GM18499 (cell line): ENCODE results near the gene C2orf74.
"Not testable (repeated sequence)": the region's sequence is repeated elsewhere in the genome, so short reads cannot be mapped to it uniquely, and the experiment has no call there.

ENCODE experiments used
- ATAC-seq: cut with Tn5 transposase; IDR thresholded peaks from one replicate; pipeline ENCODE4 v1.9.1; 2021; ENCODE audit warnings: moderate number of reproducible peaks; ENCODE audit not compliant: insufficient read depth, unreplicated experiment

Gene C2orf74

GRCh38 chr2:61172671-61173070 lies 10.7 kb downstream of the C2orf74 start:
- ATAC-seq, result no peak

DNA sequence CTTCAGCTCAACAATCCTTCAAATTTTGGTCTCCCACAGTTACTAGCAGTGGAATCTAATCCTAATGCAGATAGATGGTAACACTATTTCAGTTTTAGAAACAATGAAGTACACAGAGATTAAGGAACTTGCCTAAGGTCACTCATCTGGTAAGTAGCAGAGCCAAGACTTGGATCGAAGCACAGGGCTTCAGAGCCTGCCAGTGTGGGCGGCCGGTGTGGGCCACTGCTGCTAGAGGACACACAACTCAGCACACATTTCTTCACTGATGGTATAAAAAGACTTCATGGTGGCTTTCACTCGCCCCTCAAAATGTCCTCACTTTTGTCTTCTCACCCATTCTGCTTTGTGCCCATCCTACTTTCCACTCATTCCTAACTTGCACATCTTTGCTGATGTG lies 11.1 kb downstream of the C2orf74 start:
- no peak for ATAC-seq

DNA sequence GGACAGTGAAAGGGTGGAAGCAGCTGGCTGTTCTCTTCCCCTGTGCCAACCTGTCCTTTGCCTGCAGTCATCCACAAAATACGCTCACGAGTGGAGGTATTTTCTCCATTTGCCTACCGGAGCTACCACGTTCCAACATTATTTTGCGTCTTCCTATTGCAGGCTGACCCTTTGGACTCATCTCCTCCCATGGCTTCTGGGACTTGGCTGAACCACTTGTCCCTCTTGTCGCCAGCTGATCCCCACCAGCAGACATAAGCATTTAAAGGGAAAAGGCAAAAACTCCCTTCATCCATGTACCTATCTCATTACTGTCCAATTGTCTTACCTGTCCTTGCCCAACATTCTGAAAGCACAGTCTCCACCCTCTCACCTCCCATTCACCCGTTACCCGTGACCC lies 13.0 kb downstream of the C2orf74 start:
- no peak for ATAC-seq

DNA sequence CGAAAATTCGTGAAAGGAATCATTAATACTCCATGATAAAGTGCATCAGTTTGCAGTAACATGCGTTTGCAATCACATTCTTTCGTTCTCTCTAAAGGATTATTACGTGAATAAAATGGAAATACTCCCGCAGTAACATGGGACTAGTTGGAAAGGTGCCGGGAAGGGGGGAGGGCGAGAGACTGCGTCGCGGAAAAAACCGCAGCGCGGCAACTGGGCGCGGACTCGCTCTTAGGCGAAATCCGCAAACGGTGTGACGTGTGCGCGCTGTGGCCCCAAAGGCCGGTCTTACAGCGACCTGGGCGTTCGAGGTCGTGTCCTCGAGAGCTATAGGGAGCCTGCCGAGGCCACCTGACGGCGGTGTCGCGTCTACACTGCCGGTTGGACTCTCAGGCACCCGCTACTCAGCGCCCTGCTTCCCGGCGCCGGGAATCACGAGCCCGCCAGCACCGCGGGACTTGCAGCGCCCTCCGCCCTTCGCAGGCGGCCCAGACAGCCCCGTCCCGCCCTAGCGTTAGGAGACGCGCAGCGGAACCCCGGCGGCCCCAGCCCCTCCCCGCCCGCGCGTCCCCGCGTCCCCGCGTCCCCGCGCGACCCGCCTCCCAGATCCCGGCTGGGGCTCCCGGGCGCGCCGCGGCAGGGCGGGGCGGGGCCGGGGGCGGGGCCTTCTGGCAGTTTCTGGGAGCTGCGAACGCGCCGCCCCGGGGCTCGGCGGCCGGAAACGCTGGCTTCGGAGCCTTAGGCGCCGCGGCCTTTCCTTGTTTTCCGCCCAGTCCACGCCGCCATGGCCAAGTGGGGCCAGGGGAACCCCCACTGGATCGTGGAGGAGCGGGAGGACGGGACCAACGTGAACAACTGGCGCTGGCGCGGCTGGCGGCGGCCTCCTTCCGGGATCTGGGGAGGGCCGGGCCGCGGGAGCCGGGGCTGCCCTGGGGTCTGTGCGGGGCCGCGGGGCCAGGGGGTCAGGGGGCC lies 15.1 kb downstream of the C2orf74 start:
- peak; percentile 42 for ATAC-seq

DNA sequence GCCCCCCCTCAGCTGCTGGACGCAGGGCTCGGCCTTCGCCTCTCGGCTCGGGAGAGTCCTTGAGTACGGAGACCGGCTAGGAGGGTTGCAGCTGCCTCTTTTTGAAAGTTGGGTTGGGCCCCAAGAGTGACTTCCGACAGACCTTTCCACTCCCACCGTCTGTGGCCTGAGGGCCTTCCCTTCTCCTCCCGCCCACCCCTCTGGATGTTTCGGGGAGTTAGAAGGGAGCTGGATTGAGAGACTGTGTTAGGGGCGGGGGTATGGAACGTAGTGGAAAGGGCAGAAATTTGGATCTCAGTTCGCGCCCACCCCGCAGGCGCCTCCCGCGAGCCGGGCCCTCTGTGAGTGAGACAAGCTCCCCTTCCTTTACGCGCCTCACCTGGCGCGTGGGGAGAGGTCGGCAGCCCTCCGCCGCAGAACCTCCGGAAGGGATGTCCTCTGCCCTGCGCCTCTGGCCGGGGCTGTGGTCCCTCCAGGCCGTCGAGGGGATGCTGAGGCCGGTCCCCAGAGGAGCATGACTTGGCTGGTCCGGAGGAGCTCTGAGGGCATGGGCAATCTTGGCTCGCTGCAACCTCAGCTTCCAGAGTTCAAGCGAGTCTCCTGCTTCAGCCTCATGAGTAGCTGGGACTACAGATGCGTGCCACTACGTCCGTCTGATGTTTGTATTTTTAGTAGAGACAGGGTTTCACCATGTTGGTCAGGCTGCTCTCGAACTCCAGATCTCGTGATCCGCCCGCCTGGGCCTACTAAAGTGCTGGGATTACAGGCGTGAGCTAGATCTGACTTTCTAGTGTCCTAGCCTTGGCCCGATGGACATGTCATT lies 15.9 kb downstream of the C2orf74 start:
- peak; percentile 7 for ATAC-seq

- no peak for ATAC-seq
Measured at GRCh38 chr2:61178603-61179545, 16.9 kb downstream of the C2orf74 start.

DNA sequence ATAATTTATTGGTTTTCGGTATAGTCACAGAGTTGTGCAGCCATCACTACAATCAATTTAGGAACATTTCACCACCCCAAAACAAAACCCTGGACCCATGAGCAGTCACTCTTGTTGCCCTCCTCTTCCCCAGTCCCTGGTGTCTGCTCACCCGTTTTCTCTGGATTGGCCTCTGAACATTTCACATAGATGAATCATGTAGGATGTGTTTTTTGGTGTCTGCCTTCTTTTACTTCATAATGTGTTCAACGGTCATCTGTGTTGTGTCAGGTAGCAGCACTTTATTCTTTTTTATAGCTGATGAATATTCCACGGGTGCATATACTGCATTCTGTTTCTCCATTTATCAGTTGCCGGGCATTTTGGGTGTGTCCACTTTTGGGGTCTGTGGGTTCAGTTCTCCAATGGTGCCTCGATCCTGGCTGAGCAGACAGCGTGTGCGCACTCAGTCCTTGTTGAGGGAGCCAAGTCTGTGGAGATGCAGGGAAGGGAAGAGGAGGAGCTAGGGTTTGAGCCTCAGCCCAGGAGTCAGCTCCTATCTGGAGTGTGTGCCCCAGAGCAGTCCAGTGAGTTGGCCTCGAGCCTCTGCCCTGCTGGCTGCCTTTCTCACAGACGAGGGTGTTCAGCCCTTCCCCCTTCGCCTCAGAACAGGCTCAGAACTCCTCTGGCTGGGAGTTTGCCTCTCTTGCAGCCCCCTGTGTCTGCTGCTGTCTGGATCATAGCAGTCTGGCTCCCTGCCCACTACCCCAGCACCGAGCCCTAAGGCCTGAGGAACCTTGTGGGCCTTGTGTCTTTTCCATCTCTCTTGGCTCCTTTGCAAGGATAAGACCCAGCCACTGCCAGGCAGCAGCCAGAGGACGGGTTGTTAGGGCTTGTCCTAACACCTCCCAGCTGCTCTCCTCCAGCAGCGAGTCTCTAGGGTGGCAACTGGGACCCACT lies 18.0 kb downstream of the C2orf74 start:
- ATAC-seq, result no peak

DNA sequence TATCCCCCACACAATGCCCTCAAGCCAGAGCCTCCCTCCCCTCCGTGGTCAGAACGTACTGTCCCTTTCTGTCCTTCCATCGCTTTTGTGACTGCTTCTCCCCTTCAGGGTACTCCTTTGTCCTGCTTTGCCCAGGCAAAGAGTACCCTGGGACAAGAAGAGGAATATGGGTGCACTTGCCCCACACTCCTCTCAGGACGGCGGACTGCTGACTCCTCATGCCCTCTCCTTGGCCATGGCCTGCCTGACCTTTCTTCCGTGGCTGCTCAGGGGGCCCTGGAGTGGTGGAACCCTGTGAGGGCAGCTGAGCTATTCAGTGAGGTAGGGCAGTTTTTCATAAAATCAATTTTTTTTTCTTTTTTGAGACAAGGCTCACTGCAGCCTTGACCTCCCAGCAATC lies 18.7 kb downstream of the C2orf74 start:
- no peak for ATAC-seq

GRCh38 chr2:61181382-61182058 lies 19.5 kb downstream of the C2orf74 start:
- ATAC-seq, result no peak

DNA sequence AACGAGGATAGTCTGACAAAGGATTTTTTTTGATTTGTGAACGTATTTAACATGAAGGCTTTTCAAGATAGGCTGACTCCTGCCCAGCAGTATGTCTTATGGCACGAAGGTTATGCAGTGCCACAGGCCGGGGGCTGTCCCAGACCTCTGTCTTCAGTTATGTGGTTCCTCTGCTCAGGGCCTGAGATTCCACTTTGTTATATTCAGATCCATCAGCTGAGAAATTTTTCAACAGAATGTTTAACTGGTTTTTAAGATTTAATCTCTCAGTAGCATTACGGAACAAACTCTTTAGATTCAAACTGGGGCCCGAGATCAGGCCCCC lies 20.0 kb downstream of the C2orf74 start:
- ATAC-seq, result no peak

- ATAC-seq, result no peak
Measured at GRCh38 chr2:61183795-61184194, 21.8 kb downstream of the C2orf74 start.

DNA sequence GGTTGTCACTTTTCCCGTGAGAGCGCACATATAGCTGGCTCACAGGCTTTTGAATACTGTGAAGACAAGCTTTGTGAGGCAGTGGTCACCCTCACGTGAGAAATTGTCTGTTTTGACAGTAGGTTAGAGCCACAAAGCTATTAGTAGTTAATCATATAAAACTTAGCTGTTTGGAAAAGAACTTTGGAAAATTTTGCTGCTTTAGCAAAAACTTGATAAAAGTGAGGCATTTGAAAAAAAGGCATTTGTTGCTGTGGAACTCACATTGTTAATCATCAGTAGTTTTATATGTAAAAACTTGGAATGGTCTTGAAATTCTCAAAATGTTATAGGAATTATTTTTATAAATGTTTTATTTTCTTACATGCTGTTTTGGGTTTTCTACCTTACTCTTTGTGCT lies 22.3 kb downstream of the C2orf74 start:
- ATAC-seq, result no peak

GRCh38 chr2:61185231-61185728 lies 23.3 kb downstream of the C2orf74 start:
- no peak for ATAC-seq

- no peak for ATAC-seq
Measured at GRCh38 chr2:61187085-61187484, 25.1 kb downstream of the C2orf74 start.

DNA sequence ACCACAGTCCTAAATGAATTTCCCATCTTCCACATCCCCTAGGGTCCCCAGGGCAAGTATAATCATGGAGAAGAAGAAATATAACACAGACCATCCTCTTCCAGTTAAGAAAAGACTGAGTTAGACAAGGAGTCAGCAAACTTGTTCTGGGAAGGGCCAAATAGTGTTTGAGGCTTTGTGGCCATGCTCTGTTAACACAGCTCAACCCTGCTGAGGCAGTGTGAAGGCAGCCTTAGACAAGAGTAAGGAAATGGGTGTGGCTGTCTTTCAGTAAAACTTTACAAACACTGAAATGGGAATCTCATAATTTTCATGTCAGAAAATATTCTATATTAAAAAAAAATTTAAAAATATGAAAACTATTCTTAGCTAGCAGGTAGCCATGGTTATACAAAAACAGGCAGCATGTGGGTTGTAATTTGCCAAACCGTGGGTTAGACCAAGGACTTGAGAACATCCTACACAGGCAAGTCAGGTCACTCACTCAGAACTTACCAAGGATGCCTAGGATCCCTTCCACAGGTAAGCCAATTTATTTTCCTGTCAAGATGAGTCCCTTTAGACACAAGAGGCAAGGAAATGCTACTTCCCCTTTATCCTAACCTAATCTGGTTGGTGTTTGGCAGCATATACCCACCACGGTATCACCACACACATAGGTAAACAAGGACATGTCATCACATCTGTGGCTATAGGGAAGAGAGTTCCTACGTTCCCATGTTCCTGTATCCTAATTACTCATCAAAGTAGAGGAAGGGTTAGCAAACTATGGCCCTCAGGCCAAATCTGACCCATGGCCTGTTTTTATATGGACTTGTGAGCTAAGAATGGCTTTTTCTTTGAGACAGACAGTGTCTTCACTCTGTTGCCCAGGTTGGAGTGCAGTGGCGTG lies 31.9 kb downstream of the C2orf74 start:
- no peak for ATAC-seq

DNA sequence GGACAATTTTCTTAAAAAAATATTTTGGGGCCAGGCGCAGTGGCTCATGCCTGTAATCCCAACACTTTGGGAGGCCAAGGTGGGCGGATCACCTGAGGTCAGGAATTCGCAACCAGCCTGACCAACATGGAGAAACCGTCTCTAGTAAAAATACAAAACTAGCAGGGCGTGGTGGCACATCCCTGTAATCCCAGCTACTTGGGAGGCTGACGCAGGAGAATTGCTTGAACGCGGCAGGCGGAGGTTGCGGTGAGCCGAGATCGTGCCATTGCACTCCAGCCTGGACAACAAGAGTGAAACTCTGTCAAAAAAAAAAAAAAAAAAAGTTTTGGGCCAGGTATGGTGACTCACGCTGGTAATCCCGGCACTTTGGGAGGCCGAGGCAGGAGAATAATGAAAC lies 32.7 kb downstream of the C2orf74 start:
- not testable (repeated sequence) for ATAC-seq

- no peak for ATAC-seq
Measured at GRCh38 chr2:61196671-61197070, 34.7 kb downstream of the C2orf74 start.

DNA sequence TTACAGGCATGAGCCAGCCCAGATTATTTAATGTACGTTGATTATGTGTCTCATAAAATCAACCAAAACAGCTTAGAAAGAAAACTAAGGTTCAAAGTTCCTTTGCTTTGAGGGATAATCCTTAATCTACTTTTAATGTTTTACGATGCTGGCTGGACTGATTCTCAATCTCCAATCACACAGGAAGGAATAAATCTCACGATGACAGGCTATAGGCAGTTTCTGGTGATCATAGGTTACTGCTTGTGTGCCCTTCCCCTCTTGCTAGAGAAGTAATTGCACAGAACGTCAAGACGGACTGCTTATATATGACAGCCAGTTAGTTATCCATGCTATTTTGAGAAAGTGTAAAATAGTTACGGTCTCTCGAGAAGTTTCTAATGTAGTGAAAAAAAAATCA lies 43.1 kb downstream of the C2orf74 start:
- ATAC-seq, result no peak
